Stomach (tissue), 9 donors: Measurements from ENCODE around the gene SMIM14. TPM values are rescaled to one million over a fixed set of nuclear protein-coding genes. Genes with fewer than 3 reads are reported as not detected.

ENCODE experiments used
- DNase-seq, 2 donors: peaks; one replicate each; pipeline versions ENCODE4 v3.0.0 to v3.0.0-alpha.2; 2013 to 2019
- H3K27ac ChIP-seq, 5 donors: fragments of 200-600 bp in 4 of 5; sonication (generic) in 4 of 5; one replicate each; pipeline ENCODE4 v1.5.1; 2013 to 2019; ENCODE audit warnings: mild to moderate bottlenecking in 1 of 5, moderate library complexity in 1 of 5
- H3K27me3 ChIP-seq, 3 donors: fragments of 200-600 bp; sonication (generic); one replicate each; pipeline ENCODE4 v1.5.1; 2017 to 2019; ENCODE audit warnings: mixed run types in 1 of 3
- H3K36me3 ChIP-seq, 4 donors: fragments of 200-600 bp; sonication (generic); 1 replicate in 3 of 4; 2 replicates in 1 of 4; pipeline ENCODE4 v1.5.1; 2016 to 2019
- H3K4me1 ChIP-seq, 4 donors: fragments of 200-600 bp; sonication (generic); one replicate each; pipeline ENCODE4 v1.5.1; 2016 to 2019
- H3K4me3 ChIP-seq, 4 donors: fragments of 200-600 bp; sonication (generic) in 3 of 4; one replicate each; pipeline ENCODE4 v1.5.1; 2016 to 2019; ENCODE audit warnings: mild to moderate bottlenecking in 1 of 4
- H3K9me3 ChIP-seq, 4 donors: fragments of 200-600 bp; sonication (generic); one replicate each; pipeline ENCODE4 v1.5.1; 2016 to 2019
- EP300 ChIP-seq: sonication (generic); formaldehyde crosslinking; IDR thresholded peaks from one replicate; pipeline ENCODE4 v1.6.1; 2017; ENCODE audit warnings: antibody characterized with exemption
- POLR2A ChIP-seq, 4 donors: fragments of 450-650 bp; IDR thresholded peaks; one replicate each; pipeline ENCODE4 v1.6.1; 2016; ENCODE audit warnings: antibody characterized with exemption in 4 of 4, control low read depth in 2 of 4, mild to moderate bottlenecking in 1 of 4, moderate library complexity in 1 of 4
- POLR2AphosphoS5 ChIP-seq, 3 donors: sonication (generic); formaldehyde crosslinking; IDR thresholded peaks; one replicate each; pipeline ENCODE4 v1.6.1; 2016; ENCODE audit warnings: antibody characterized with exemption in 3 of 3
- WGBS, 5 donors: extraction: QIAGEN DNeasy Blood & Tissue Kit in 3 of 5; methylation state at CpG; one replicate each; pipeline versions ENCODE4 v1.1.5 to v1.1.7; 2013 to 2018; 5-methylcytosine and 5-hydroxymethylcytosine counted together
- intact Hi-C: fragments of 100-400 bp; cut with DNase I; formaldehyde crosslinking; loops from one replicate; pipeline ENCODE4 v1.15.1; 2023; ENCODE audit warnings: low total_unique reads
- polyA plus RNA-seq, 3 donors: library from polyadenylated mRNA; stranded (reverse); fragments of 200-250 nt; gene quantifications; one replicate each; pipeline ENCODE4 v1.2.3, GENCODE V29; 2013
- total RNA-seq, 5 donors: library from RNA; depleted of rRNA; stranded (reverse); fragments of >200 nt; gene quantifications; one replicate each; pipeline versions ENCODE4 v1.1.0 to v1.2.3, GENCODE V29; 2014 to 2016
- TF ChIP-seq, protein P1 (sequence below), 7 experiments: fragments of 450-650 bp in 4 of 7; fragments of 200-600 bp in 3 of 7; sonication (generic) in 3 of 7; IDR thresholded peaks; one replicate each; pipeline ENCODE4 v1.5.1; 2016 to 2019; ENCODE audit warnings: antibody characterized with exemption in 7 of 7, control low read depth in 2 of 7, mild to moderate bottlenecking in 1 of 7
- donor health status: healthy with polysubstance abuse.
- donor health status: Bipolar disorder and iron deficiency.
- donor health status: healthy.

The SMIM14 gene
- total and polyA plus RNA-seq, 8 donors, result 11.1 to 83.6 (median 32.7) TPM

DNA sequence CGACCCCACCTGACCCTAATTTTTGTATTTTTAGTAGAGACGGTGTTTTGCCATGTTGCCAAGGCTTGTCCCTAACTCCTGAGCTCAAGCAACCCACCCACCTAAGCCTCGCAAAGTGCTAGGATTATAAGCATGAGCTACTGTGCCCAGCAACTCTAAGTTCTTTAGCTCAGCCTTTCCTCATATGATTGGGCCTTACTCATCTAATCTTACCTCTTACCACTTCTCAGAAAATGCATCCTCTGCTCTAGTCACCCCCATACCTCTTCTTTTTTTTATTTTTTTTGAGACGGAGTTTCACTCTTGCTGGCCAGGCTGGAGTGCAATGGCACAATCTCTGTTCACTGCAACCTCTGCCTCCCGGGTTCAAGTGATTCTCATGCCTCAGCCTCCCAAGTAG is 75.9 kb downstream of the SMIM14 start:
- WGBS, 5 donors, result 93 to 98% (median 96%) methylated on average over 5 of the region's 5 CpGs
- Histone ChIP-seq H3K9me3 (no peaks in the 10 kb centered on the region), H3K4me1 (peaks cover 19 to 34% (median 24%) of the 10 kb centered on the region in 4 donors), H3K4me3 (no peak overlapping the region), H3K36me3 (peaks cover 0 to 39% (median 27%) of the 10 kb centered on the region in 4 donors), H3K27me3 (no peaks in the 10 kb centered on the region), H3K27ac (peak overlapping the region in 1 of 5 donors; percentile 34)
- intact Hi-C loops, result no loop called here
- TF ChIP-seq POLR2AphosphoS5 (IDR thresholded peaks at IDR 0.05), result no peak
- DNase-seq, result no peak

DNA sequence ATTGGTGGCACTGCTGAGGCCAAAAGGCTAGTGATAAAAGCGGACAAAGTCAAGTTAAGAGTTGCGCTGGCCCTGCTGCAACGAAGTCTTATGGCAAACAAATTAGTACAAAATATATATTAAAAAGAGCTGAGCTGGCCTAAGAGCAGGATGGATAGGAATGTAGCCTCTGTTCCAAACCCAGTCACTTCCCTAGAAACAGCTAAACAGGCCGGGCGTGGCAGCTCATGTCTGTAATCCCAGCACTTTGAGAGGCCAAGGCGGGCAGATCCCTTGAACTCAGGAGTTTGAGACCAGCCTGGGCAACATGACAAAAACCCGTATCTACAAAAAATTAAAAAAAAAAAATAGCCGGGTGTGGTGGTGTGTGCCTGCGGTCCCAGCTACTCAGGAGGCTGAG is 79.0 kb downstream of the SMIM14 start:
- TF ChIP-seq, protein P1, sequence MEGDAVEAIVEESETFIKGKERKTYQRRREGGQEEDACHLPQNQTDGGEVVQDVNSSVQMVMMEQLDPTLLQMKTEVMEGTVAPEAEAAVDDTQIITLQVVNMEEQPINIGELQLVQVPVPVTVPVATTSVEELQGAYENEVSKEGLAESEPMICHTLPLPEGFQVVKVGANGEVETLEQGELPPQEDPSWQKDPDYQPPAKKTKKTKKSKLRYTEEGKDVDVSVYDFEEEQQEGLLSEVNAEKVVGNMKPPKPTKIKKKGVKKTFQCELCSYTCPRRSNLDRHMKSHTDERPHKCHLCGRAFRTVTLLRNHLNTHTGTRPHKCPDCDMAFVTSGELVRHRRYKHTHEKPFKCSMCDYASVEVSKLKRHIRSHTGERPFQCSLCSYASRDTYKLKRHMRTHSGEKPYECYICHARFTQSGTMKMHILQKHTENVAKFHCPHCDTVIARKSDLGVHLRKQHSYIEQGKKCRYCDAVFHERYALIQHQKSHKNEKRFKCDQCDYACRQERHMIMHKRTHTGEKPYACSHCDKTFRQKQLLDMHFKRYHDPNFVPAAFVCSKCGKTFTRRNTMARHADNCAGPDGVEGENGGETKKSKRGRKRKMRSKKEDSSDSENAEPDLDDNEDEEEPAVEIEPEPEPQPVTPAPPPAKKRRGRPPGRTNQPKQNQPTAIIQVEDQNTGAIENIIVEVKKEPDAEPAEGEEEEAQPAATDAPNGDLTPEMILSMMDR (IDR thresholded peaks at IDR 0.05), result no peak
- TF ChIP-seq EP300 (no peak), POLR2A (IDR thresholded peaks at IDR 0.05) (no peak), POLR2AphosphoS5 (IDR thresholded peaks at IDR 0.05) (no peak)
- Histone ChIP-seq H3K36me3 (peaks cover 0 to 34% (median 24%) of the 10 kb centered on the region in 4 donors), H3K27me3 (no peaks in the 10 kb centered on the region), H3K4me1 (peaks cover 19 to 39% (median 32%) of the 10 kb centered on the region in 4 donors), H3K27ac (peak overlapping the region; percentile 68 to 79 (median 74)), H3K4me3 (no peak overlapping the region), H3K9me3 (no peaks in the 10 kb centered on the region)
- peak in 1 of 2 donors; percentile 47 for DNase-seq
- intact Hi-C loops, result no loop called here
- WGBS, 5 donors, result 29 to 55% (median 49%) methylated on average over 9 of the region's 9 CpGs

DNA sequence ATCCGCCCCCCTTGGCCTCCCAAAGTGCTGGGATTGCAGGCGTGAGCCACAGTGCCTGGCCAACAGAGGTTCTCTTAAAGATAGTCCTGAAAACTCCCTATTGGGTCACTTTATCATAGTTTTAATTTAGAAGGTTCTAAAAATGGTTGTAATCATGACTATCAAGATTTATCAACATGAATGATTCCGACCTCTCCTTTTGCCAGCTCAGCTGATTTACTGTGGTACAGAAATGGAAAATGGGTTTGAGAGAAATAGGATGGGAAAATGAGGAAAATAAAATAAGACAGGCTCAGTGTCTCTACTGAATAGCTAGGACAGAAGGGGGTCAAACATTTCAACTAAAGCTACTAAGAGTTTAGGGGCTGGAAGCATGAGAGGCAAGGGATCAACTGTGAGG is 83.2 kb downstream of the SMIM14 start:
- 93 to 100% (median 98%) methylated on average over 3 of the region's 3 CpGs for WGBS, 5 donors
- peaks cover 6 to 58% (median 53%) of the 10 kb centered on the region in 4 donors for H3K36me3 ChIP-seq
- TF ChIP-seq POLR2AphosphoS5 (IDR thresholded peaks at IDR 0.05) (no peak), POLR2A (IDR thresholded peaks at IDR 0.05) (no peak), EP300 (no peak)
- TF ChIP-seq, protein P1 (IDR thresholded peaks at IDR 0.05), result no peak
- peaks cover 19 to 35% (median 29%) of the 10 kb centered on the region in 4 donors for H3K4me1 ChIP-seq
- no peak overlapping the region for H3K4me3 ChIP-seq
- no peaks in the 10 kb centered on the region for H3K9me3 ChIP-seq
- H3K27me3 ChIP-seq, result no peaks in the 10 kb centered on the region
- DNase-seq, result no peak
- intact Hi-C loops, result no loop called here
- H3K27ac ChIP-seq, result no peak overlapping the region

DNA sequence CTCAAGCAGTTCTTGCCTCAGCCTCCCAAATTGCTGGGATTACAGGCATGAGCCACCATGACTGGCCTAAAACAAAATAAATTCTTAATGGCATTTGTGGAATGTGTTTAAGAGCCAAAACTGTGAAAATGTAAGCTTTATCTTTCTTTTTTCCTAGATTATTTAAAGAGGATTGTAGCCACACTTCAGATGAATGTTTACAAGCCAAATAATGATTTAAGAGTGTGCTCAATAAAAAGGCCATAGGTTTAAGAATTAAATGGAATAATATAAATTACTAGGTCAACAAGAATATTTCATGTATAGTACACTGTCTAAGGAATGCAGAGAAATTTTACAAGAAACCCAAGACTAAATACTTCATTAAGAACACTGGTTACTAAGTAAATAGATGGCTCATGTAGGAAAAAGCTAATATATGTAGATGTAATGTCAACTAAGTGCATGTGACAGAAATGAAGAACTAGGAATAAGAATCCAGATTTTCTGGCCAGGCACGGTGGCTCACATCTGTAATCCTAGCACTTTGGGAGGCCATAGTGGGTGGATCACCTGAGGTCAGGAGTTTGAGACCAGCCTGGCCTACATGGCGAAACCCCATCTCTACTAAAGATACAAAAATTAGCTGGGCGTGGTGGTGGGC is 90.1 kb downstream of the SMIM14 start:
- peaks cover 5 to 20% (median 17%) of the 10 kb centered on the region in 4 donors for H3K4me1 ChIP-seq
- H3K27me3 ChIP-seq, result no peaks in the 10 kb centered on the region
- peak overlapping the region in 3 of 5 donors; percentile 21 to 37 (median 22) for H3K27ac ChIP-seq
- WGBS, 5 donors, result 69 to 79% (median 71%) methylated on average over 3 of the region's 3 CpGs
- DNase-seq, result no peak
- H3K36me3 ChIP-seq, result peaks cover 6 to 41% (median 31%) of the 10 kb centered on the region in 4 donors
- H3K9me3 ChIP-seq, result no peaks in the 10 kb centered on the region
- intact Hi-C loops, result no loop called here
- H3K4me3 ChIP-seq, result no peak overlapping the region
- TF ChIP-seq POLR2A (IDR thresholded peaks at IDR 0.05), result no peak
- TF ChIP-seq EP300, result no peak
- TF ChIP-seq, protein P1 (IDR thresholded peaks at IDR 0.05), result no peak
- no peak for TF ChIP-seq POLR2AphosphoS5 (IDR thresholded peaks at IDR 0.05)
